Activated CD8-positive, alpha-beta memory T cell treated with anti-CD3 and anti-CD28 coated beads, Interleukin-2, amount 10 ng/mL, durations not matched to agents 7 days and 5 days (primary cell): ENCODE measurements around the gene DDX11. TPM values are rescaled to one million over a fixed set of nuclear protein-coding genes. Genes with fewer than 3 reads are reported as not detected.
"Not testable (repeated sequence)": the region's sequence is repeated elsewhere in the genome, so short reads cannot be mapped to it uniquely, and the experiment has no call there.

Source experiments
- ATAC-seq: fragments of 150-1000 bp; cut with Tn5 transposase; one replicate; pipeline ENCODE4 v1.10.0; 2021; ENCODE audit warnings: moderate library complexity
- CTCF ChIA-PET: fragments of 350-600 bp; sonication (Branson Sonifier 250); formaldehyde crosslinking; loops from one replicate; lab custom pipeline; 2021; ENCODE audit warnings: antibody characterized with exemption; lab: Charles Lee
- DNase-seq: peaks from one replicate; pipeline ENCODE4 v3.0.0-alpha.2; 2020
- H3K27ac Mint-ChIP-seq: one replicate; pipeline ENCODE4 v1.8.0; 2021; ENCODE audit warnings: mild to moderate bottlenecking, mixed read lengths
- H3K27me3 Mint-ChIP-seq: one replicate; pipeline ENCODE4 v1.8.0; 2021; ENCODE audit warnings: mixed read lengths
- H3K36me3 Mint-ChIP-seq: one replicate; pipeline ENCODE4 v1.8.0; 2021; ENCODE audit warnings: mild to moderate bottlenecking, mixed read lengths
- H3K4me1 Mint-ChIP-seq: one replicate; pipeline ENCODE4 v1.8.0; 2021; ENCODE audit warnings: mixed read lengths
- H3K4me3 Mint-ChIP-seq: one replicate; pipeline ENCODE4 v1.8.0; 2021; ENCODE audit warnings: mild to moderate bottlenecking, moderate library complexity, mixed read lengths
- H3K9me3 Mint-ChIP-seq: one replicate; pipeline ENCODE4 v1.8.0; 2022; ENCODE audit warnings: low read depth, mixed read lengths
- total RNA-seq, 2 experiments: library from RNA; stranded (reverse); gene quantifications; one replicate each; pipeline ENCODE4 v1.2.3, GENCODE V29; 2021

DDX11 gene
- total RNA-seq, 2 experiments from 2014 or later = 176 to 240 TPM

DNA sequence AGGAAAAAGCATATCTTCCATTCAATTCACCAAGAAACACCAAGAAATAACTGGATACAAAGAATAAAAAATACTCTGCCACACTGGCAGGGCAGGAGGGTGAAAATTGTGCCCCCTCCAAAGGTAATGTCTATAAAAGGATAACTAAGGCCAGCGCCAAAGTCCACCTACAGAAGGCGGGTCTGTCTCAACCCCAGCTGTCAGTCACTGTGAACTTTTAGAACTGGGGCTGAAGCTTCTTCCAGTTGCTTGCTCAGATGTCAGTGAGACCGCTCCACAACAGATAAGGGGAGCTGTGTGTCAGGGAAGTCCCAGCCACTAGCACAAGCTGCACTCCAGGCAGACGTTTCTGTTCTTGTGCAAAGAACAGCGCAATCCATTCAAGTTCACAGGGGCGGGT is 36.1 kb downstream of the DDX11 start:
- H3K4me1 Mint-ChIP-seq, H3K9me3 Mint-ChIP-seq, H3K27ac Mint-ChIP-seq, H3K36me3 Mint-ChIP-seq, DNase-seq, ATAC-seq, CTCF ChIA-PET, H3K4me3 Mint-ChIP-seq: not testable (repeated sequence)
- H3K27me3 Mint-ChIP-seq = peaks cover 12% of the 10 kb centered on the region

DNA sequence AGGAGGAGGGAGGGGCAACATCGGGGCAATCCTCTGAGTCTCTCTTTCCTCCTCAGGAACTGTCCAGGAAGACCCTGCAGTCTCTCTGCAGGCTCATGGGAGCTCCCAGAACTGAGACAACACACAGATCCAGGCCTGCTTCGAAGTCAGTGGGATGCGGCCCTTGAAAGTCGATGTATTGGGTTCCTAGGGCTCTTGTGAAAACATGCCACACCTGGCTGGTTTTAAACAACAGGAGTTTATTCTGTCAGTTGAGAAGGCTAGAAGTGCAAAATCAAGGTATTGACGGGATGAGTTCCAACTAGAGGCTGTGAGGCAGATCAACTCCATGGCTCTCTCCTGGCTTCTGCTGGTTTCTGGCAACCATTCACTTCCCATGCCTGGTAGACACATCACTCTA is 36.6 kb downstream of the DDX11 start:
- CTCF ChIA-PET, H3K9me3 Mint-ChIP-seq, ATAC-seq, H3K4me1 Mint-ChIP-seq, H3K27ac Mint-ChIP-seq, DNase-seq, H3K36me3 Mint-ChIP-seq, H3K4me3 Mint-ChIP-seq: not testable (repeated sequence)
- peaks cover 15% of the 10 kb centered on the region for H3K27me3 Mint-ChIP-seq

DNA sequence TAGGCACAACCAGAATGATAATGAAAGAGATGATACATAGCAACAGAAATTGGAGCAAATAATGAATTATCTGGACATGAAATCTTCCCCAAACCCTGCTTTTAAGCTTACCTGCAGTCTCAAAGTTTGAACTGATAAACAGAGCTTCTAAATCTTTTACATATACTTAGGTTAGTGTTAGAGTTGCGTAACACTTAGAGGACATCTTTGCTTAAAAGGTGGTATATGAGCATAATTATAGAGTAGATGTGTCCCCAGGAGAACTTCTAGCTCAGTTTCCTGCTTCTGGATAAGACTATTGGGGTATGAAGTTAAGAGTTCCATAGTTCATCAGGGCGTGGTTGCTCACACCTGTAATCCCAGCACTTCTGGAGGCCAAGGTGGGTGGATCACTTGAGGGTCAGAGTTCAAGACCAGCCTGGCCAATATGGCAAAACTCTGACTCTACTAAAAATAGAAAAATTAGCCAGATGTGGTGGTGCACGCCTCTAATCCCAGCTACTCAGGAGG is 41.5 kb downstream of the DDX11 start:
- CTCF ChIA-PET = interaction anchor here (0.8 kb wide), 1 partner anchor 127 kb away, joined by 3 read pairs; no protein-coding TSS in a partner anchor
- not testable (repeated sequence) for H3K4me3 Mint-ChIP-seq

GRCh38 chr12:31116846-31117202 is 43.2 kb downstream of the DDX11 start:
- DNase-seq, ATAC-seq: not testable (repeated sequence)

More for the DNA sequence above, 41.5 kb downstream of the DDX11 start:
- not testable (repeated sequence) for ATAC-seq, H3K4me1 Mint-ChIP-seq, H3K27ac Mint-ChIP-seq, H3K9me3 Mint-ChIP-seq, DNase-seq, H3K36me3 Mint-ChIP-seq
- peaks cover 32% of the 10 kb centered on the region for H3K27me3 Mint-ChIP-seq

DNA sequence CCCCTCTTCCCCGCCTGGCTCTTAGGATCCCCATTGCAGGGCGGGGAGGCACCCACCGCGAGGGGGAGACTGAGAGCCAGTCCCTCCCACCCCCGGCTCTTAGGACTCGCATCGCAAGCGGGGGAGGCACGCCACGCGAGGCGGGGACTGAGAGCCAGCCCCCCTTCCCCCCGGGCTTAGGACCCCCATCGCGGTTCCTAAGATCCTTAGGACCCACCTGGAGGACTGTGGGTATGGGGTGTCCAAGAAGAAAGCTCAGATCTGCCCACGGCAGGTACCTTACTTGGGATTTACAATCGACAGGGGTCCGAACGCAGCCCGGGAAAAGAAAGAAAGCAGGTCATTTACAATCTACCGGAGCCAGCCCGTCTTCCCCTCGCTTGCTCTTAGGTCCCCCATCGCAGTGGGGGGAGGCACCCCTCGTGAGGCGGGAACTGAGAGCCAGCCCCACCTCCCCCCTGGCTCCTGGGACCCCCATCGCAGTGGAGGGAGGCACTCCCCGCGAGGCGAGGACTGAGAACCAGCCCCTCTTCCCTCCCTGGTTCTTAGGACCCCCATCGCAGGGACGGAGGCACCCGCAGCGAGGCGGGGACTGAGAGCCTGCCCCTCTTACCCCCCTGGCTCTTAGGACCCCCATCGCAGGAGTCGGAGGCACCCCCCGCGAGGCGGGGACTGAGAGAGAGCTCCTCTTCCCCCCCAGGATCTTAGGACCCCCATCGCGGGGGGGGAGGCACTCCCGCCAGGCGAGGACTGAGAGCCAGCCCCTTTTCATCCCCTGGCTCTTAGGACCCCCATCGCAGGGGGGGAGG is 43.7 kb downstream of the DDX11 start:
- Mint-ChIP-seq H3K4me1 (peaks cover 2% of the 10 kb centered on the region), H3K27me3 (peaks cover 30% of the 10 kb centered on the region), H3K36me3 (no peaks in the 10 kb centered on the region), H3K27ac (no peak overlapping the region), H3K4me3 (peak overlapping the region; percentile 48), H3K9me3 (no peaks in the 10 kb centered on the region)
- CTCF ChIA-PET = interaction anchor here (1.8 kb wide), 1 partner anchor 154 kb away, joined by 6 read pairs; no protein-coding TSS in a partner anchor
- ATAC-seq (peak; percentile 91), DNase-seq (peak; percentile 76)

More at GRCh38 chr12:31116846-31117202, 43.2 kb downstream of the DDX11 start:
- not testable (repeated sequence) for H3K4me1 Mint-ChIP-seq, H3K9me3 Mint-ChIP-seq, H3K27ac Mint-ChIP-seq, H3K36me3 Mint-ChIP-seq
- CTCF ChIA-PET = interaction anchor here (1.8 kb wide), 1 partner anchor 155 kb away, joined by 6 read pairs; no protein-coding TSS in a partner anchor
- H3K4me3 Mint-ChIP-seq = peak overlapping the region; percentile 48
- peaks cover 30% of the 10 kb centered on the region for H3K27me3 Mint-ChIP-seq

DNA sequence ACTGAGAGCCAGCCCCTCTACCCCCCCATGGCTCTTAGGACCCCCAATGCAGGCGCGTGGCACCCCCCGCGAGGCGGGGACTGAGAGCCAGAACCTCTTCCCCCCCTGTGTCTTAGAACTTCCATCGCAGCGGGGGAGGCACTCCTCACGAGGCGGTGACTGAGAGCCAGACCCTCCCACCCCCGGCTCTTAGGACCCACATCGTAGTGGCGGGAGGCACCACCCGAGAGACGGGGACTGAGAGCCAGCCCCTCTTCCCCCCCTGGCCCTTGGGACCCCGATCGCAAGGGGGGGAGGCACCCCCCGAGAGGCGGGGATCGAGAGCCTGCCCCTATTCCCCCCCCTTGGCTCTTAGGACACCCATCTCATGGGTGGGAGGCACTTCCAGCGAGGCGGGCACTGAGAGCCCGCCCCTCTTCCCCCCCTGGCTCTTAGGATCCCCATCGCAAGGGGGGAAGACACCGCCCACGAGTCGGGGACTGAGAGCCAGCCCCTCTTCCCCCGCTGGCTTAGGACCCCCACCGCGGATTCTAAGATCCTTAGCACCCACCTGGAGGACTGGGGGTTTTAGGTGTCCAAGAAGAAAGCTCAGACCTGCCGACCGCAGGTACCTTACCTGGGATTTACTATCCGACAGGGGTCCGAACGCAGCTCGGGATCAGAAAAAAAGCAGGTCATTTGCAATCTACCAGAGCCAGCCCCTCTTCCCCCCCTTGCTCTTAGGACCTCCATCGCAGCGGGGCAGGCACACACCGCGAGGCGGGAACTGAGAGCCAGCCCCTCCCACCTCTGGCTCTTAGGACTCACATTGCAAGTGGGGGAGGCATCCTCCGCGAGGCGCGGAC is 44.9 kb downstream of the DDX11 start:
- CTCF ChIA-PET = interaction anchor here (1.8 kb wide), 1 partner anchor 153 kb away, joined by 6 read pairs; no protein-coding TSS in a partner anchor
- H3K27ac Mint-ChIP-seq = no peak overlapping the region
- H3K4me1 Mint-ChIP-seq = peaks cover 2% of the 10 kb centered on the region
- DNase-seq (no peak), ATAC-seq (peak; percentile 46)
- no peak overlapping the region for H3K4me3 Mint-ChIP-seq
- H3K36me3 Mint-ChIP-seq = no peaks in the 10 kb centered on the region
- H3K9me3 Mint-ChIP-seq = no peaks in the 10 kb centered on the region
- H3K27me3 Mint-ChIP-seq = peaks cover 24% of the 10 kb centered on the region

GRCh38 chr12:31119192-31119802 is 45.6 kb downstream of the DDX11 start:
- ATAC-seq (no peak), DNase-seq (no peak)
- H3K4me1 Mint-ChIP-seq = peaks cover 2% of the 10 kb centered on the region
- CTCF ChIA-PET = interaction anchor here (0.9 kb wide), 1 partner anchor 117 kb away, joined by 3 read pairs; no protein-coding TSS in a partner anchor
- H3K27me3 Mint-ChIP-seq = peaks cover 23% of the 10 kb centered on the region
- no peaks in the 10 kb centered on the region for H3K36me3 Mint-ChIP-seq
- H3K27ac Mint-ChIP-seq = no peak overlapping the region
- no peaks in the 10 kb centered on the region for H3K9me3 Mint-ChIP-seq
- H3K4me3 Mint-ChIP-seq = no peak overlapping the region

DNA sequence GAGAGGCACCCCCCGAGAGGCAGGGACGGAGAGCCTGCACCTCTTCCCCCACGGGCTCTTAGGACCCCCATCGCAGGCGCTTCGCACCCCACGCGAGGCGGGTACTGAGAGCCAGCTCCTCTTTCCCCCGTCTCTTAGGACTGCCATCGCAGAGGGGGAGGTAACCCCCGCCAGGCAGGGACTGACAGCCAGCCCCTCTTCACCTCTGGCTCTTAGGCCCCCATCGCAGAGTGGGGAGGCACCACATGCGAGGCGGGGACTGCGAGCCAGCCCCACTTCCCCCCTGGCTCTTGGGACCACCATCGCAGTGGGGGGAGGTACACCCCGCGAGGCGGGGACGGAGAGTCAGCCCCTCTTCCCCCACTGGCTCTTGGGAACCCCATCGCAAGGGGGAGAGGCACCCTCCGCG is 46.1 kb downstream of the DDX11 start:
- ATAC-seq (no peak), DNase-seq (no peak)
- no peak overlapping the region for H3K27ac Mint-ChIP-seq
- no peaks in the 10 kb centered on the region for H3K9me3 Mint-ChIP-seq
- no peaks in the 10 kb centered on the region for H3K36me3 Mint-ChIP-seq
- no peak overlapping the region for H3K4me3 Mint-ChIP-seq
- CTCF ChIA-PET = interaction anchor here (0.9 kb wide), 1 partner anchor 117 kb away, joined by 3 read pairs; no protein-coding TSS in a partner anchor
- H3K4me1 Mint-ChIP-seq = peaks cover 2% of the 10 kb centered on the region
- peaks cover 20% of the 10 kb centered on the region for H3K27me3 Mint-ChIP-seq

DNA sequence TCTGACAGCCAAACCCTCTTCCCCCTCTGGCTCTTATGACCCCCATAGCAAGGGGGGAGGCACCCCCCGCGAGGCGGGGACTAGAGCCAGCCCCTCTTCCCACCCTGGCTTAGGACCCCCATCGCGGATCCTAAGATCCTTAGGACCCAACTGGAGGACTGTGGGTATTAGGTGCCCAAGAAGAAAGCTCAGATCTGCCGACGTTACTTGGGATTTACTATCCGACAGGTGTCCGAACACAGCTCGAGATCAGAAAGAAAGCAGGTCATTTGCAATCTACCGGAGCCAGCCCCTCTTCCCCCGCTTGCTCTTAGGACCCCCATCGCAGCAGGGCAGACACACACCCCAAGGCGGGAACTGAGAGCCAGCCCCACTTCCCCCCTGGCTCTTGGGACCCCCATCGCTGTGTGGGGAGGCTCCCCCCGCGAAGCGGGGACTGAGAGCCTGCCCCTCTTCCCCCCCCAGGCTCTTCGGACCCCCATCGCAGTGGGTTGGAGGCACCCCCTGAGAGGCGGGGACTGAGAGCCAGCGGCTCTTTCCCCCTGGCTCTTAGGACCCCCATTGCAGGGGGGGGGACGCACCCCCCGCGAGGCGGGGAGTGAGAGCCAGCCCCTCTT is 46.8 kb downstream of the DDX11 start:
- CTCF ChIA-PET = interaction anchor here (0.9 kb wide), 1 partner anchor 116 kb away, joined by 3 read pairs; no protein-coding TSS in a partner anchor
- Mint-ChIP-seq H3K9me3 (no peaks in the 10 kb centered on the region), H3K27ac (no peak overlapping the region), H3K4me1 (peaks cover 2% of the 10 kb centered on the region), H3K4me3 (no peak overlapping the region), H3K27me3 (peaks cover 15% of the 10 kb centered on the region), H3K36me3 (no peaks in the 10 kb centered on the region)
- DNase-seq = no peak
- ATAC-seq = no peak

DNA sequence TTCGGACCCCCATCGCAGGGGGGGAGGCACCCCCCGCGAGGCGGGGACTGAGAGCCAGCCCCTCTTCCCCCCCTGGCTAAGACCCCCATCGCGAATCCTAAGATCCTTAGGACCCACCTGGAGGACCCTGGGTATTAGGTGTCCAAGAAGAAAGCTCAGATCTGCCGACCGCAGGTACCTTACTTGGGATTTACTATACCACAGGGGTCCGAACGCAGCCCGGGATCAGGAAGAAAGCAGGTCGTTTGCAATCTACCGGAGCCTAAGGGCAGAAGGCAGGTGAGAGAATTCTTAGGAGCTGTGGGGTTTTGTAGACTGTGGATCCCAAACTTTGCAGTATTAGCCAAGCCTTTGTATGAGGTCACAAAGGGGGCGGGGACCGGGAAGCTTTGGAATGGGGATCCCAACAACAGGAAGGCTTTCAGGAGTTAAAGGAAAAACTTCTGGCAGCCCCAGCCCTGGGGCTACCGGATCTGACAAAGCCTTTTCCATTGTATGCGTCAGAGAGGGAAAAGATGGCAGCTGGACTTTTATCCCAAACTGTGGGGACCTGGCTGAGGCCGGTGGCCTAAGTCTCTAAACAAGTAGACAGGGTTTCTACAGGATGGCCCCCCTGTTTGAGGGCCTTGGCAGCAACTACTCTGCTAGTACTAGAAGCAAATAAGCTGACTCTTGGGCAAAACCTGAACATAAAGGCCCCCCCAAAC is 47.5 kb downstream of the DDX11 start:
- H3K4me1 Mint-ChIP-seq, CTCF ChIA-PET: not testable (repeated sequence)

GRCh38 chr12:31122481-31122880 is 48.8 kb downstream of the DDX11 start:
- H3K4me1 Mint-ChIP-seq = peaks cover 2% of the 10 kb centered on the region
- no peaks in the 10 kb centered on the region for H3K36me3 Mint-ChIP-seq
- no peaks in the 10 kb centered on the region for H3K9me3 Mint-ChIP-seq
- no peak overlapping the region for H3K27ac Mint-ChIP-seq
- peaks cover 5% of the 10 kb centered on the region for H3K27me3 Mint-ChIP-seq
- no peak overlapping the region for H3K4me3 Mint-ChIP-seq
- CTCF ChIA-PET = no interaction called here
- ATAC-seq = no peak
- no peak for DNase-seq

More for the DNA sequence above, 47.5 kb downstream of the DDX11 start:
- H3K4me3 Mint-ChIP-seq, H3K9me3 Mint-ChIP-seq, H3K36me3 Mint-ChIP-seq, DNase-seq, H3K27ac Mint-ChIP-seq, ATAC-seq: not testable (repeated sequence)
- H3K27me3 Mint-ChIP-seq = peaks cover 12% of the 10 kb centered on the region

- H3K4me3 Mint-ChIP-seq, H3K4me1 Mint-ChIP-seq, ATAC-seq, H3K27me3 Mint-ChIP-seq, H3K9me3 Mint-ChIP-seq, DNase-seq, H3K36me3 Mint-ChIP-seq, CTCF ChIA-PET, H3K27ac Mint-ChIP-seq: not testable (repeated sequence)
Observed at GRCh38 chr12:31124158-31124557, 50.5 kb downstream of the DDX11 start.
